NCI-H1694 (cell line): ENCODE data around the gene CLDN7.
A peak's percentile ranks its signal among the peaks of the same experiment; 100 is the strongest.

Experiments
- DNase-seq: peaks from one replicate; lab custom pipeline; 2025; lab: John Stamatoyannopoulos, UW

CLDN7 gene

DNA sequence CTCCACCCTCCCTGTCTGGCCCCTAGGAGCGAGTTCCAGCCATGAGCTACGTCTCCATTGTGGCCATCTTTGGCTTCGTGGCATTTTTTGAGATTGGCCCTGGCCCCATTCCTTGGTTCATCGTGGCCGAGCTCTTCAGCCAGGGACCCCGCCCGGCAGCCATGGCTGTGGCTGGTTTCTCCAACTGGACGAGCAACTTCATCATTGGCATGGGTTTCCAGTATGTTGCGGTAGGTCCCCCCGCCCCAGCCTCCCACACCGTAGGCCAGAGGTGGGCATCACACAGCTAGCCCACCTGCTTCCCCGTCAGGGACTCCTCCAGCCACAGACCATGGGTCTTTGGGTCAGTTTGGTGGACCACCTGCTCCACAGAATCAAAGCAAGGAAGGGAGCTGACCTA lies 23.4 kb upstream of the CLDN7 start:
- no peak for DNase-seq

DNA sequence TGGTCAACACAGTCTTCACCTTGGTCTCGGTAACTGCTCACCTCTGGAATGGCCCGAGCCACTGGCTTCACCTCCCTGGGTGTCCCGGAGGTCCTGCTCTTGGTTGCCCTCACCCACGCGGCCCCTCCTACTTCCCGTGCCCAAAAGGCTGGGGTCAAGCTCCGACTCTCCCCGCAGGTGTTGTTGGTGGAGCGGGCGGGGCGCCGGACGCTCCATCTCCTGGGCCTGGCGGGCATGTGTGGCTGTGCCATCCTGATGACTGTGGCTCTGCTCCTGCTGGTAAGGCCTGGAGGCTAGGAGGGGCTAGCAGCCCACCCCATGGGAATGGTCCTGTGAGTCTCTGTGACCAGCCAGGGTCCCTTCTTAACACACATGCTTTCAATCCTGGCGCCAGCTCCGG lies 22.6 kb upstream of the CLDN7 start:
- no peak for DNase-seq

DNA sequence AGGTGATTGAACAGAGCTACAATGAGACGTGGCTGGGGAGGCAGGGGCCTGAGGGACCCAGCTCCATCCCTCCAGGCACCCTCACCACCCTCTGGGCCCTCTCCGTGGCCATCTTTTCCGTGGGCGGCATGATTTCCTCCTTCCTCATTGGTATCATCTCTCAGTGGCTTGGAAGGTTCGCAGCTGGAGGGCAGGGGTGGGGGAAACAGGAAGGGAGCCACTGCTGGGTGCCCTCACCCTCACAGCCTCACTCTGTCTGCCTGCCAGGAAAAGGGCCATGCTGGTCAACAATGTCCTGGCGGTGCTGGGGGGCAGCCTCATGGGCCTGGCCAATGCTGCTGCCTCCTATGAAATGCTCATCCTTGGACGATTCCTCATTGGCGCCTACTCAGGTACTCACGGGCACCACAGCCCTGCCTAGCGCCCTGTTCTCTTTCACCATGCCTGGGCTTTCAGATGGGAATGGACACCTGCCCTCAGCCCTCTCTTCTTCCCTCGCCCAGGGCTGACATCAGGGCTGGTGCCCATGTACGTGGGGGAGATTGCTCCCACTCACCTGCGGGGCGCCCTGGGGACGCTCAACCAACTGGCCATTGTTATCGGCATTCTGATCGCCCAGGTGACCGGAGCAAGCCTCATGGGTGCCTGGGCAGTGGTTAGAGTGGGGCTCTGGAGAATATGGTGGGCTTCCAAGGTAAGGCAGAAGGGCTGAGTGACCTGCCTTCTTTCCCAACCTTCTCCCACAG lies 21.4 kb upstream of the CLDN7 start:
- no peak for DNase-seq

DNA sequence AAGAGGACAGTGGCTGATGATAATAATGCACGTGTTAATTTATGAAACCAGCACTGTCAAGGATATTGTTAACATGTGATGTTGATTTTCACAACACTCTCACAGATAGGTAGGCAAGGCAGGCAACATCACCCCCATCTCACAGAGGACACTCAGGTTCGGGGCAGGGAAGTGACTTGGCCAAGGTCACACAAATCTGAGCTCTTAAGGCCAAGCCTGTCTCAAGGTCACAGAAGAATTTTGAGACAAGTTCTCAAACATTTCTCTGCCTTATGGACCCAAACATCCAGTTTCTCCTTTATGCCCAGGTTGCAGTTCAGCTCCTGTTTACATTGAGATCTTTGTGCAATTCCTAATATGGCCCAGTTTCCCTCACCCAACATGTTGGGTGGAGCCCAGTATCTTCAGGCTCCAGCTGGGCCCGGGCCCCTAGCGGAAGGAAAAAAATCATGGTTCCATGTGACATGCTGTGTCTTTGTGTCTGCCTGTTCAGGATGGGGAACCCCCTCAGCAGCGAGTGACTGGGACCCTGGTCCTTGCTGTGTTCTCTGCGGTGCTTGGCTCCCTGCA lies 20.6 kb upstream of the CLDN7 start:
- DNase-seq, result no peak

DNA sequence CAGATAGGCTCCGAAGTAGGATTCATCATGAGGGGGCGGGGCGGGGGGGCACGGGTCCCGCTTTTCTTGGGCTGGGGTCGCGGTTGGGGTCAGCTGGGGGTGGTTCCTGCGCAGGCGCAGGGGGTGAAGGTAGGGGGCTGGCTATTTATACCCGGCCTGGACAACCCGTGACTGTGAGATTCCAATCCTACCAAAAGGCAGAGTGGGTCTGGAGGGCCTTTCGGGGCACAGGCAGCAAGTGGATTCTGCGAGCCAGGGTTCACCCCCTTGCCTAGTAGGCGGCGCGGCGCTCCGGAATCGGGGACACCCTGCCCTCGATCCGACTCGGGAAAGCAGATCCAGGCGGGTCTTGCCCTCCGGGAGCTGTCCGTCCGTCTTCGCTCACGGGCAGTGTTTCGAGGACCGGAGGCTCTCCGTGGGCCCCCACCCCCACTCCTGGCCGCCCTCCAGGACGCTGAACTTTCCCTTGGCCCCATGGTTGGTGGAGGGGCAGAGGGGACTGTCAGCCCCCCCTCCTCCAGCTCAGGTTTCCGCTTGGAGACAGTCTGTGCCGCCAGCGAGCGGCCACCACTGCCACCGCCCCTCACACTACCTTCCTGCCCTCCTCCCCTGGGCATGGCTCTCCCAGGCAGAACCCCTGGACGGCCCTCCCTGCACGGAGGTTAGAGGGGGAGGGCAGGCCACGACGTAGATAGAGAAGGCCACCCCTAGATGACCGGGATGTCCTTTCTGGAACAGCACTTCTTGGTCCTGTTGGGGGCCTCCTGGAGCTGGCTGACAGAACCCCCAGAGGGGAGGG lies 19.9 kb upstream of the CLDN7 start:
- DNase-seq, result no peak

DNA sequence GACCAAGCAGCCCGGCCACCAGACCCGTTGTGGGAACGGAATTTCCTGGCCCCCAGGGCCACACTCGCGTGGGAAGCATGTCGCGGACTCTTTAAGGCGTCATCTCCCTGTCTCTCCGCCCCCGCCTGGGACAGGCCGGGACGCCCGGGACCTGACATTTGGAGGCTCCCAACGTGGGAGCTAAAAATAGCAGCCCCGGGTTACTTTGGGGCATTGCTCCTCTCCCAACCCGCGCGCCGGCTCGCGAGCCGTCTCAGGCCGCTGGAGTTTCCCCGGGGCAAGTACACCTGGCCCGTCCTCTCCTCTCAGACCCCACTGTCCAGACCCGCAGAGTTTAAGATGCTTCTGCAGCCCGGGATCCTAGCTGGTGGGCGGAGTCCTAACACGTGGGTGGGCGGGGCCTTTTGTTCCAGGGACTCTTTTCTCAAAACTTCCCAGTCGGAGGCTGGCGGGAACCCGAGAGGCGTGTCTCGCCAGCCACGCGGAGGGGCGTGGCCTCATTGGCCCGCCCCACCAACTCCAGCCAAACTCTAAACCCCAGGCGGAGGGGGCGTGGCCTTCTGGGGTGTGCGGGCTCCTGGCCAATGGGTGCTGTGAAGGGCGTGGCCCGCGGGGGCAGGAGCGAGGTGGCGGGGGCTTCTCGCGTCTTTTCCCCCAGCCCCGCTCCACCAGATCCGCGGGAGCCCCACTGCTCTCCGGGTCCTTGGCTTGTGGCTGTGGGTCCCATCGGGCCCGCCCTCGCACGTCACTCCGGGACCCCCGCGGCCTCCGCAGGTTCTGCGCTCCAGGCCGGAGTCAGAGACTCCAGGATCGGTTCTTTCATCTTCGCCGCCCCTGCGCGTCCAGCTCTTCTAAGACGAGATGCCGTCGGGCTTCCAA lies 19.0 kb upstream of the CLDN7 start, which contains the start of gene SLC2A4:
Gene SLC2A4, plus strand, starts transcription at position 645 of the 879 bp plus-strand sequence. Its CDS starts 217 bp downstream, at position 862.
- DNase-seq, result peak; percentile 68

DNA sequence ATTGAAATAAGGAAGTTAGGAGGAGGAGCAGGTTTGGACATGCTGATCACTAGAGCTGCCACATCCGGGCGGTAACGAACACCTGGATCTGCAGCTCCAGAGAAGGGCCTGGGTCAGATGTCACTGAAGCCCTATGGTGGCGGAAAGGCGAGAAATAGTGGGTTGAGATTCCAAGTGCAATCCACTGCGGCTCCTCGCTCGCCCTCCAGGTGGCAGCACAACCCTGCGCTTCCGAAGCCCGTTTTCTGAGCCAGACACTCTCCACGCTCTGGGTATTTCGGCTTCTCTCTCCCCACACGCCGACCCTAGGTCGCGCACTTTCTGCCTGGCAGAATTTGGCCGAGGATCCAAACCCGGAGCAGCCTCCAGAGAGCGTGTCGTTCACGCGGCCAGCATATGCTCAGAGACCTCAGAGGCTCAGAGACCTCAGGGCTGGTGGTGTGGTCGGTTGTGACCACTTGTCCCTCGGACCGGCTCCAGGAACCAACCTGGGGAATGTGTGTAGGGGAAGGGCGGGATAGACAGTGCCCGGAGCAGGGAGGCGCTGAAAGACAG lies 18.3 kb upstream of the CLDN7 start:
- DNase-seq, result peak; percentile 79

DNA sequence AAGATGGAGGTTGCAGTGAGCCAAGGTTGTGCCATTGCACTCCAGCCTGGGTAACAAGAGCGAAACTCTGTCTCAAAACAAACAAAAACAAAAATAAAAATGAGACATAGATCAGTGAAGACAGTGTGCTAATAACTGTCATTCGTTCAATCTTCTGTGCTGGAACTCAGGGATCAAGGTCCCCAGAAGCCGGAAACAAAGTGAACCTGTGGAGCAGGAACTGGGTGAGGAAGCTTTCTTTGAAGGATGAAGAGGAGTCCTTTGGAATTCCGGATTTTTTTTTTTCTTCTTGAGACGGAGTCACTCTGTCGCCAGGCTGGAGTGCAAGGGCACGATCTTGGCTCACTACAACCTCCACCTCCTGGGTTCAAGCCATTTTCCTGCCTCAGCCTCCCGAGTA lies 17.2 kb upstream of the CLDN7 start:
- DNase-seq, result no peak

DNA sequence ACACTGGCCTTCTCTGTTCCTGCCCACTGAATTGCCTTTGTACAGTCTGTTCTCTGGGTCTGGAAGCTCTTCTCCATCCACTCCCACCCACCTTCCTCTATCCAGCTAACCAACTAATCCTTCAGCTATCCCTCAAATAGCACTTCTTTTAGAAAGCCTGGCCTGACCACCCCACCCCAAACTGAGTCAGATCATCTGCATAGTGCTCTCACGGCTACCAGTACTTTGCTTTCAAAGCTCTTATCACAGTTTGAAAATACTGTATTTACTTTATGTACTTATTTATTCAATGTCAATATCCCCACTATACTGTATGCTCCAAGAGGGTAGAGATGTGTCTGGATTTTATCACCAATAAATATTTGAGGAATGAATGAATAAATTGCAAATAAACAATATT lies 4.5 kb upstream of the CLDN7 start:
- no peak for DNase-seq

DNA sequence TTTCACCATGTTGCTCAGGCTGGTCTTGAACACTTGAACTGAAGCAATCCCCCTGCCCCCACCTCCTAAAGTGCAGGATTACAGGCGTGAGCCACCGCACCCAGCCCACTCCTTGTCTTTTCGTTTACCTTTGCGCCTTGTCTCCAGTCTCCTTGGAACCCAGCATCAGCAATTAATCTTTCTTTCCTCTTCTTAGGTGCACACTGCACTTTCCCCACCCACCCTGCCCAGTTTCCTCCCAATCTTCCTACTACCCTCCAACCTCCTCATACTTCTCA lies 1.5 kb upstream of the CLDN7 start:
- no peak for DNase-seq

DNA sequence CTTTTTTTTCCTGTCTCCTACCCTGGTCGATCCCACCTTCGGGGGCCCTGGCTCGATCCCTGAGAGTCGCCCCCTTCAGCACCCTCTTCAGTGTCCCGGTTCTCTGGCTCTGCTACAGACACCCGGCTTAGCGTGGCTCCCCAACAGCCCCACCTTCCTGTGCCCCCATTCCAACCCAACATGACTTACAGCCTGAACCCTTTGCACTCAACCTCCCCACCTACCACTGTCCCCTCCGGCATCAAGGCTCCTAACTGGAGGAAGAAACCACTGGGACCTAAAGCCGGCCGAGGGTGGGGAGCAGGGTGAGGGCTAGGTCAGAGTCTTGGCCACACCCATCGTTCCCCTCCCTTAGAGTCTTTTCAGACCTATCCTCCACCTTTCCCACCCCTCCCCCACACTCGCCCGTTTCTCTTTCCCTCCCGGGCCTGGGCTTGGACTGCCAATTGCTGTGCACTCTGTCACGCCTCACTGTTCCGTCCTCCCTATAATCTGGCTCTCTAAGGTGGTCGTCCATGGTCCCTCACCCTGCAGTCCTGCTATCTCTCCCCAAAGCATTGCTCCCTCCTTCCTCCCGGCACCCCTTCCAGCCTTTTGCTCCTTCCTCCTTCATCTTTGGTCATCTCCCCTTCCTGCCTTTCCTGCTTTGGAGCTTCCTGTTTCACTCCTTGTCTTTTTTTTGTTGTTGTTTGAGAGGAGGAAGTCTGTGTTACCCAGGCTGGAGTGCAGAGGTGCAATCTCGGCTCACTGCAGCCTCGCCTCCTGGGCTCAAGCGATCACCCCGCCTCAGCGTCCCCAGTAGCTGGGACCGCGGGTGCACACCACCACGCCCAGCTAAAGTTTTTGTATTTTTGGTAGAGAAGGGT lies 890 bp upstream of the CLDN7 start:
- DNase-seq, result no peak

DNA sequence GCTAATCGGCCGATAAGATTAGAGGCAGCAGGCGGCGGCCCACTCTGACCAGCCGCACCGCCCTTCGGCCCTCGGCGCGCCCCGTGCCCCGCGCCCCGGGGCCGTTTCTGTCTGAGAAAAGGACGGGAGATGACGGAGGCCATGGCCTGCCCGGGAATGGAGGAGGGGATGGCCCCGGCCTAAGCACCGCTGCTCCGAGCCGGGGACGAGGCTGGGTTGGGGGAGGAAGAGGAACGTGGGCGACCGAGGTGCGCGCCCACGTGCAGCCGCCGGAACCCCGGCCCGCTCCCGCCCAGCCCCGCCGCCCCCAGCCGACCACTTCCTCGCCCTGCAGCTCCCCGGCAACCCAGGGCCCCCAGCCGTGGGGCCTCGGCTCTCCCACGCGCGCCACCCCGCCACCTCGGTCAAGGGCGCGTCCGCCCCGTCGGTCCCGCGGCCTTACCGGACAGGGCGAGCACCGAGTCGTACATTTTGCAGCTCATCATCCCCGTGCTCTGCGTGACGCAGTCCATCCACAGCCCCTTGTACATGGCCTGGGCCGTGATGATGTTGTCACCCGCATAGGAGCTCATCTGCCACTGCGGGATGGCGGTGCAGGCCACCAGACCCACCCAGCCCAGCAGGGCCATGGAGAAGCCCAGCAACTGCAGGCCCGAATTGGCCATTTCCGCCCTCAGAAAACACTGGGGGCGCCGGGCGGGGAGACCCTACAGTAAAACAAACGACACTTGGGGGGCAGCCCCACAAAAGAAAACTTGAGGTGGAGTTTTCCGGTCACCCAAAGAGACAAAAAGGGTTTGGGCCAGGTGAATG lies 693 bp downstream of the CLDN7 start:
- no peak for DNase-seq

DNA sequence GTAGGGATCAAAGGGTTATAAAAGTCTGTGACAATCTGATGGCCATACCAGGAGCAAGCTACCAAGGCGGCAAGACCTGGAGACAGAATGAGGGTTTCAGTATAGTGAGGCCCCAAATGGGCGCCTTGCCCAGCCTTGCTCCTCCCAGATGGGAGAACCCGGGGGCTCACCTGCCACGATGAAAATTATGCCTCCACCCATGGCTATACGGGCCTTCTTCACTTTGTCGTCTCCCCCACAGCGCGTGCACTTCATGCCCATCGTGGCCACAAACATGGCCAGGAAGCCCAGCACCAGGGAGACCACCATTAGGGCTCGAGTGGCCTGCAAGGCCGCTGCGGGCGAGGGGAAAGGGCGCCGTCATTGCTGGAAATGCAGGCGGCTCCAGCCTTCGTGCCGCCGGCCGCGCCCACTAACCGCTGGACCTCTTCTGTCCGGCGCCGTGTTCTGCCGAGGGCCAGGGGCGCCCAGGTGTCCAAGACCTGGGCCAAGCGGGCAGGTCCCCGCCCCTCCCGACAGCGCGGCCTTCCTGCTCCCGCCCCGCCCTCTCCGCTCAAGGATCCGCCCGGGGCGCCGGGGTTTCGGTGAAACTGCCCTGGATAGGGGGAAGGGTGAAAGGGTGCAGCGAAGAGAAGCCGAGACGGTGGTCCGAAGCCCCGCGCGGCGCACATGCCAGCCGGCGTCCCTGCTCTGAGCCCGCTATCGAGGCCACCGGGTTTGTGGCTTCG lies 1.5 kb downstream of the CLDN7 start:
- no peak for DNase-seq

DNA sequence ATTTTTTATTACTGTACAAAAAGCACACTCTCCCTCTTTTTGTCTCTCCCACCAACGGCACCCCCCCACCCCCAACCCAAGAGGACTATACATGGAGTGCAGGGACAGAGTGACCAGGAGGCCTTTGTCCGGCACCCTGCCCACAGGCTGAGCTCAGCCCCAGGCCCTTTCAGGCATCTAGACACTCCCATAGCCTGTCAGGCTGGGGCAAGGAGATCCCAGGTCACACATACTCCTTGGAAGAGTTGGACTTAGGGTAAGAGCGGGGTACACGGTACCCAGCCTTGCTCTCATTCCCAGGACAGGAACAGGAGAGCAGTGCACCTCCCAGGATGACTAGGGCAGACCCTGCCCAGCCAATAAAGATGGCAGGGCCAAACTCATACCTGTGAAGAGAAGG lies 2.1 kb downstream of the CLDN7 start:
- no peak for DNase-seq

DNA sequence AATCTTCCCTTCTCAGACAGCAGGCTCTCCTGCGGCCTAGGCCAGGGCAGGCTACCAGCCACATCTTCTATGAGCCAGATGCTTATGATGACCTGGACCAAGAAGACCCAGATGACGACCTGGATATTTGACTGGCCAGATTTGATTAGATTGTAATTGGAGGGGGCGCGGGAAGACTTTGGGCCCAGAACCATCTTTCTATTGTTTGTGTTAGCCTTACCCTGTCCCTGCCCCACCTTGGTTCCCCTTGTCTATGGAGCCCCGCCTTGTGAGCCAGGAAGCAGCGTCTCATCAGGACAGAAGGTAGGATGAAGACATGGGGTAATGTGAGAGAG lies 2.8 kb downstream of the CLDN7 start:
- DNase-seq, result no peak

DNA sequence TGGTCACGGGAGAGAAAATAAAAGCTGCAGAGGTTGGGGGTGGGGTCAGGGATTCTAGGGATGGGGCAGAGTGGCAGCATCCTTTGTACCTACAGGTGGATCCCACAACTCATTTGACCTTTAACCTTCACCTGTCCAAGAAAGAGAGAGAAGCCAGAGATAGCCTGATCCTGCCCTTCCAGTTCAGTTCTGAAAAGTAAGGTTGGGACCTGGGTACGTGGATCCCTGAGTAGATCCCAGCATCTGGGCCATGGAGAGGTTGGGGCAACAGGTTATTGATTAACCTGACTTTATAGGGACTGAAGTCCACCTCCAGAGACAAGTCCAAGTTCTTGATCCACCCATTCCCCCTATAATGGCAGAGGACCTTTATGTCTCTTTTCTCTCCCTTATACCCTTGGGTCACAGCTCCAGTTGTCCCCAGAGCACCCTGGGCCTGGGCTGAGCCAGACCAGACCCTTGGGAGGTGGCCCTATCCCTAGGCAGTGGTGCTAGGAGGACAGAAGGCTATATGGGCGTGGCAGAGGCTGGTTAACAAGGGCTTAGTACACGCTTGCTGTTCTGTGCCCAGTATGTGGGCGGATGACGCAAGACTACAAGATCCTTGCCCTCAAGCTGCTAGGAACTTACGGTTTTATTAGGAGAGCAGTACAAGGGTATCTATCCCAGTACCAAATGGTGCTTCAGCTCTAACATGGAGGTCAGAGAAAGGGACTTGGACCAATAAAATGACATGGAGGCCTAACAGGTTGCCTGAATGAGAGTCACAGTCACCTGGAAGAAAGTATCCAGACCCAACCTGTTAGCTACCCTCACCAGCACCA lies 3.3 kb downstream of the CLDN7 start:
- no peak for DNase-seq

DNA sequence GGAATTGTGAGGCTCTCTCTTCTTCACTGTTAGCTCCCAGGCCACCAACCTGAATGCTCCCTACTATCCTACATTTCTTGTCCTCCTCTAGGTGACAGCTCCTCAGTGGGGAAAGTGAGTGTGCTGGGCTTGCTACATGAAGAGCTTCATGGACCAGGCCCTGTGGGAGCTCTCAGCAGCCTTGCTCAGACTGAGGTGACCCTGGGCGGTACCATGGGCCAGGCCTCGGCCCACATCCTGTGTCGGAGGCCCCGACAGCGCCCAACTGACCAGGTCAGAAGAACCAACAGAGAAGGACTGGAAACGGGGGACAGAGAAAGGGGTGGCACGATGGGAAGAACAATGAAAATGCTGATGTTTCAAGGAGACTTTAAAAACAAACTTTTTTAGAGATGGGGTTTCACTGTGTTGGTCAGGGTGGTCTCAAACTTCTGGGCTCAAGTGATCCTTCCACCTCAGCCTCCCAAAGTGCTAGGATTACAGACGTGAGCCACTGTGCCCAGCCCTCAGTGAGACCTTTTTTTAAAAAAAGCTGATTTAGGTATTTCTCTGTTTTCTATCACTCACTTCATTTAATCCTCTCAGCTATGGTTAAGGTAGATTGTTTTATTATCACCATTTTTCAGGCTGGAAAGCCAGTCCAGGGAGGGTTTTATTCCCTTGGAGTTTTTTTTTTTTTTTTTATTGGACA lies 5.4 kb downstream of the CLDN7 start:
- no peak for DNase-seq

DNA sequence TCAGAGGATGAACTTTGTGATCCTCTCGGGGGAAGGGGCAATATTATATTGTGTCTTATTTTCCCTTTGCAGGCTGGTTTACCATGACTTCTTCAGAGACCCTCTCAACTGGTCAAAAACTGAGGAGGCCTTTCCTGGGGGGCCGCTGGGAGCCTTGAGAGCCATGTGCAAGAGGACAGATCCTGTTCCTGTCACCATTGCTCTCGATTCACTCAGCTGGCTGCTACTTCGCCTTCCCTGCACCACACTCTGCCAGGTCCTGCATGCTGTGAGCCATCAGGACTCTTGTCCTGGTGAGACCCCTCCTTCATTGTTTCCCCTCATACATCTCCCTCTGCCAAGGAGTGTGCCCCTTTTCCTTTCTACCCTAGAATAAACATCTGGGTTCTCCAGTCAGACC lies 7.8 kb downstream of the CLDN7 start:
- DNase-seq, result no peak
